ENCODE measurements around the gene INTS11. TPM values are rescaled to one million over a fixed set of nuclear protein-coding genes. Genes with fewer than 3 reads are reported as not detected.

Gene INTS11
- total and polyA plus RNA-seq, 9 of the 15 experiments (the other 6 are each of a cell fraction or from before 2014, with no cell fraction given): 3.6 to 183 (median 110) TPM

GRCh38 chr1:1322952-1323351 is 1.5 kb downstream of the INTS11 start (continued):
- no peak for TF ChIP-seq ZNF512 (tag; IDR thresholded peaks at IDR 0.05)
- no peak for TF ChIP-seq HBP1 (CRISPR knock-in tag; IDR thresholded peaks at IDR 0.05)
- no peak for TF ChIP-seq BMI1 (IDR thresholded peaks at IDR 0.05; ENCODE audit: low read length)
- peak; percentile 62 for TF ChIP-seq POLR2G (IDR thresholded peaks at IDR 0.05; ENCODE audit: low read depth, low read length)
- no peak for TF ChIP-seq NUFIP1 (IDR thresholded peaks at IDR 0.05; ENCODE audit: partially characterized antibody)
- no peak for TF ChIP-seq ZSCAN32 (CRISPR knock-in tag; IDR thresholded peaks at IDR 0.05)
- TF ChIP-seq SMARCB1 (IDR thresholded peaks at IDR 0.05; ENCODE audit: insufficient read length, low read depth): no peak

- H3K4me2 ChIP-seq (ENCODE audit: insufficient read depth, low read length): peak overlapping the region; percentile 65; the same call in 1 of the 2 replicates
- POLR2A ChIA-PET: interaction anchor here (2.1 kb wide), 1 partner anchor 8 kb away, joined by 5 read pairs; no protein-coding TSS in a partner anchor
- H4K20me1 ChIP-seq (replicated peaks; ENCODE audit: control insufficient read depth, insufficient read depth, low read length): peaks cover 28% of the 10 kb centered on the region; the same call in 1 of the 2 replicates
- peaks cover 74% of the 10 kb centered on the region for H3K79me2 ChIP-seq (ENCODE audit: control insufficient read depth, insufficient read depth, low read length)
- no peaks in the 10 kb centered on the region for H3K27me3 ChIP-seq (ENCODE audit: control insufficient read depth in 2 of 2, insufficient read depth in 2 of 2, low read length in 2 of 2)
- H3K36me3 ChIP-seq (ENCODE audit: control insufficient read depth, insufficient read depth, low read length): peaks cover 58% of the 10 kb centered on the region
- BruUV-seq (replicated peaks): no TSS peak
- WGBS (ENCODE audit: insufficient coverage, low coverage, missing lambda C conversion rate): 92% methylated on average over 3 of the region's 14 CpGs
- peak overlapping the region in 1 of 2 experiments; percentile 88; a peak in 1 of 4 replicates for H3K9ac ChIP-seq (ENCODE audit: insufficient read depth in 1 of 2, low read depth in 2 of 2, low read length in 2 of 2)
- H2AFZ ChIP-seq (ENCODE audit: low read depth, low read length): no peak overlapping the region
- in situ Hi-C loops (cut with MboI): no loop called here
- TF ChIP-seq KDM4B (IDR thresholded peaks at IDR 0.05; ENCODE audit: borderline replicate concordance in 2 of 2, low read depth in 1 of 2): no peak
- TF ChIP-seq ERF (CRISPR knock-in tag; IDR thresholded peaks at IDR 0.05): no peak
- no peak for TF ChIP-seq PHB2 (IDR thresholded peaks at IDR 0.05; ENCODE audit: low read depth)
- TF ChIP-seq ZNF583 (CRISPR knock-in tag; IDR thresholded peaks at IDR 0.05): no peak
- TF ChIP-seq KAT8 (IDR thresholded peaks at IDR 0.05; ENCODE audit: low read depth): no peak
- no peak for TF ChIP-seq PRDM10 (IDR thresholded peaks at IDR 0.05; ENCODE audit: partially characterized antibody)
- intact Hi-C loops (cut with micrococcal nuclease): loop anchor here (5.0 kb wide), 1 partner anchor 55 kb away; the partner anchor contains the start of gene AURKAIP1
- H3K4me1 ChIP-seq (replicated peaks in 1 of 2; ENCODE audit: control insufficient read depth in 2 of 2, insufficient read depth in 2 of 2, low read length in 2 of 2): peaks cover 35 to 90% of the 10 kb centered on the region in 2 experiments
- H3K27ac ChIP-seq (ENCODE audit: extremely low read depth, low read depth, low read length): no peak overlapping the region
- FAIRE-seq: no peak
- DNase-seq (ENCODE audit: extremely low read depth in 1 of 4, low spot score in 3 of 4): peak in 2 of 4 experiments; percentile 51 to 54
- H3K9me1 ChIP-seq (ENCODE audit: control insufficient read depth, insufficient read depth, low read length): peaks cover 13% of the 10 kb centered on the region
- no peak overlapping the region for H3K4me3 ChIP-seq
- ATAC-seq: no peak
- CTCF ChIA-PET (ENCODE audit: low intra/inter-chr PET ratio): no interaction called here
- H3K9me3 ChIP-seq (replicated peaks; ENCODE audit: control insufficient read depth, insufficient read depth, low read depth, low read length): no peaks in the 10 kb centered on the region
These were observed 2.0 kb downstream of the INTS11 start for GRCh38 chr1:1322418-1322817.

Data from K562 (cell line).